NCI-H345 treated with DMSO at 0.1 percent for 48 hours (cell line): Measurements from ENCODE around the gene TRIM25.
"Not testable (repeated sequence)": the region's sequence is repeated elsewhere in the genome, so short reads cannot be mapped to it uniquely, and the experiment has no call there.

Experiments
- DNase-seq: peaks from one replicate; lab custom pipeline; 2025; ENCODE audit not compliant: unreplicated experiment; lab: John Stamatoyannopoulos, UW

Gene TRIM25, protein sequence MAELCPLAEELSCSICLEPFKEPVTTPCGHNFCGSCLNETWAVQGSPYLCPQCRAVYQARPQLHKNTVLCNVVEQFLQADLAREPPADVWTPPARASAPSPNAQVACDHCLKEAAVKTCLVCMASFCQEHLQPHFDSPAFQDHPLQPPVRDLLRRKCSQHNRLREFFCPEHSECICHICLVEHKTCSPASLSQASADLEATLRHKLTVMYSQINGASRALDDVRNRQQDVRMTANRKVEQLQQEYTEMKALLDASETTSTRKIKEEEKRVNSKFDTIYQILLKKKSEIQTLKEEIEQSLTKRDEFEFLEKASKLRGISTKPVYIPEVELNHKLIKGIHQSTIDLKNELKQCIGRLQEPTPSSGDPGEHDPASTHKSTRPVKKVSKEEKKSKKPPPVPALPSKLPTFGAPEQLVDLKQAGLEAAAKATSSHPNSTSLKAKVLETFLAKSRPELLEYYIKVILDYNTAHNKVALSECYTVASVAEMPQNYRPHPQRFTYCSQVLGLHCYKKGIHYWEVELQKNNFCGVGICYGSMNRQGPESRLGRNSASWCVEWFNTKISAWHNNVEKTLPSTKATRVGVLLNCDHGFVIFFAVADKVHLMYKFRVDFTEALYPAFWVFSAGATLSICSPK

DNA sequence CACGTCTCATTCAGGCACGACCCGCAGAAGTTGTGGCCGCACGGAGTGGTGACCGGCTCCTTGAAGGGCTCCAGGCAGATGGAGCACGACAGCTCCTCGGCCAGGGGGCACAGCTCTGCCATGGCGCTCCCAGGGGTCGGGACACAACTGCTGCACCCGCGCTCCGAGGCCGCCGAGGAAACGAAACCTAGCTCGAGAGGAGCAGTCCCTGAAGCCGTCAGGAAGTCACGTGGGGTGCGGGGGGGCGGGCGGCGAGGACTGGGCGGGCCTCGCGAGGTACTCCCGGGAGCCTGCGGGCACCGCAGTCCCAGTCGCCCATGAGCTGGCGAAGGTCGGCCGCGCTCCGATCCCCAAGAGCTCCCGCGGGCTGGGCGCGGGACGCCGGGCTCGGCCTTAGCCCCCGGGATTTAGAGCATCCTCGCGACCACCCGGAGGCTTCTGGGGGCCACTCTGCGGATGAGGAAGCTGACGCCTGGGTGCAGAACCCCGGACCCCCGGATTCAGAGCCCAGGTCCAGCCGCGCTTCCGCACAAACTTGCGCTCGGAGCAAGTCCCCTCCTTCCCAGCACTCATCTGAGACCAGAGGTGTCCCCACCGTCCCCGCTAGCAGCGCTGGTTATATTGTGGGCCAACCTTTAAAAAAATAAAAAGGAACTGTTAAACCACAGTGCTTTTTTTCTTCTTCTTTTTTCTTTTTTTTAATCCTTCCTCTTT lies at the start of gene TRIM25:
TSS of gene TRIM25 (minus strand) at position 183 of the 714 bp plus-strand sequence. CDS start at position 122, 61 bp downstream.
- DNase-seq: peak; percentile 64

DNA sequence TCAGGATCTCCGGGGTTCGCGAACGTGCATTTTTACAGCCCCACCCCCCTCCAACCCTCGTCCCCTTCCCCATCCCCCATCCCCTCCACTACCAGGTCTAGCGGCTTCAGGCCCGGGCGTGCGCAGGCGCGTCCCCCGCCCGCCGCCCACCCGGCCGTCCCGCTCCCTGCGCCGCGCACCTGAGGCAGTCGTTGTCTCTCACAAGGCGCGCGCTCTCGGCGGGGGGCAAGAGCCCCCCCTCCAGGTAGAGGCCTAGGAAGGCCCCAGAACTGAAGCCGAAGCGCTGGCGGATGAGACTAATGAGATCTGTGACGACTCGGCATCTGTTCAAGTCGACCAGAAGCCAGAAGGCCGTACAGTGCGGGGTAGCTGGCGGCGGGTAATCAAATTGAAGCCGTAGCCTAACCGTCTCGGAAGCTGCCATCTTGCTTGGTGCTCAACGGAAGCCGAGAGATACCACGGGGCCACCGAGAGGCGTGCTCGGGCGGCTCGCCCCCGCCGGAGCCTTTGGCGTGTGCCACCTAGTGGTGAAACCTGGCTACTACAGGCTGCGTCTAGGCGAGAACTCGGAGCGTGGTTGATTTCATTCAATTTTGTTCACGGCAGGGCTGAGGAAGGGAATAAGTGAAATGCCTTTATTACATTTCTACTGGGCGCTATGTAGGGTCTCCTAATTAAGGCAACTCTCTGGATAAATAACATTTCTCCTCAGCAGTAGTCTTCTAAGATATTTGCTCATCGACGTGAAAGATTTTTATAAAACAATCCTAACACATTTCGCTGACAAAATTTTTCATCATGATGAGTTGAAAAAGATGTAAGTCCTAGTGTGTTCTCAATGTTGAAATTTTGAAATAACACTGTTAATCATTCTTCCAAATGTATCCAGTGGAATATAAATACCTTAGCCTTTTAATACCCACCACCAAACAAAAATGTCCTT lies 47.0 kb upstream of the TRIM25 start, which contains the start of gene COIL:
TSS of gene COIL (minus strand) at position 455 of the 943 bp plus-strand sequence. CDS start at position 424, 31 bp downstream.
- peak; percentile 91 for DNase-seq

DNA sequence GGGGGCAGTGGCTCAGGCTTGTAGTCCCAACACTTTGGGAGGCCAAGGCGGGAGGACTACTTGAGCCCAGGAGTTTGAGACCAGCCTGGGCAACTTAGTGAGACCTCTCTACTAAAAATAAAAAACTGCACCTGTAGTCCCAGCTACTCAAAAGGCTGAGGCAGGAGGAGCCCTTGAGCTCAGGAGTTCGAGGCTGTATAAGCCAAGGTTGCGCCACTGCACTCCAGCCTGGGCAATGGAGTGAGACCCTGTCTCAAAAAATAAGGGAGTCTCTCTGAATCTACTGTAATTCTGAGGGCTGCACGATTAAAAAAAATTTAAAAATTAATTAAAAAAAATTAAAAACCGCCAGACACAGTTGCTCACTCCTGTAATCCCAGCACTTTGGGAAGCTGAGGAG lies 43.1 kb upstream of the TRIM25 start:
- DNase-seq: no peak

DNA sequence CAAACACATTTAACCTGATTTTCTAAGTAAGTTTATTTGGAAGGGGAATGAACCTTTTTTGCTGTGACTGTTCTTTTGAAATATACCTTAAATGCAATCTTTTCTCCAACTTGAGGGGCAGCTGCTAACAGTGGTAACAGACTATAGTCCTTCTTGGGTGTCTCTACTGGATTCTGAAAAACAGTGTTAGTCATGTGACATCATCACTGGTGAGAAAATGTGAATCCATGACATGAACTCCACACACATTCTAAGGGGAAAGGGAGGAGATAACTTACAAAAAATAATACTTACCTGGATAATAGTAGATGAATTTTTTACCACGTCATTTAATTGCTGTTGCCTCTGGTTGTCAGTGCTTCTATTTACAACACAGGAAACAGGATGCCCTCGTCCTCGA lies 35.7 kb upstream of the TRIM25 start:
- no peak for DNase-seq

DNA sequence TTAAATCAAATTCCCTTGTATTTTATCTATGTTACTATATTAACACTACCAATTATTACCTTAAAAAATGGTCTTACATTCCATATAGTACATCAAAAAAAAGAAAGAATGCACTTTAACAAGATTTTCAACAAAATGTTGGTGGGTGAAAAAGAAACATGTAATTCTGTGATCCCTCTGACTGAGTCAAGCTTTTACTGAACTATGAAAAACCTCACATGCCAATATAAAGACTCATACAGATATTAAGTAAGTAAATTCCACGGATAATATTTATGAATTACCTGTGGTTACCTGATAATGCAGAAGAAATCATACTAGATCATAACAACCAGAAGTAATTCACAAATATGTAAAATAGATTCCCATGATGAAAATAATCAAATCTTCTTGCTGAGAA lies 34.6 kb upstream of the TRIM25 start:
- no peak for DNase-seq

DNA sequence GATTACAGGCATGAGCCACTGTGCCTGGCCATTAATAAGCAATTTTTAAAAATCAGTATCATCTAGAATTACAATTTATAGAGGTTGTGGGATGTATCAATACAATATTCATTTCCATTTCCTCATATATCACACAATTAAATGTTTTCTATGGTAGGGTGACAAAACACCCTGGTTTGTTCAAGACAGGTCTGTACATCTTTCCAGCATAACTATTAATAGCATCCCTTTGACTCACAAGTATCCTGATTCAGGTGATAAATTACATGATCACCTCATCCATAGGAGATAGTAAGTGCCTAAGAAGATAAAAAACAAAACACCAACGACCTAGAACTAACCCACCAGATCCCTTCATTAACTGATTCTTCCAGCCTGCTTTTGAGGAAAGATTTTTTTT lies 33.9 kb upstream of the TRIM25 start:
- DNase-seq: no peak

DNA sequence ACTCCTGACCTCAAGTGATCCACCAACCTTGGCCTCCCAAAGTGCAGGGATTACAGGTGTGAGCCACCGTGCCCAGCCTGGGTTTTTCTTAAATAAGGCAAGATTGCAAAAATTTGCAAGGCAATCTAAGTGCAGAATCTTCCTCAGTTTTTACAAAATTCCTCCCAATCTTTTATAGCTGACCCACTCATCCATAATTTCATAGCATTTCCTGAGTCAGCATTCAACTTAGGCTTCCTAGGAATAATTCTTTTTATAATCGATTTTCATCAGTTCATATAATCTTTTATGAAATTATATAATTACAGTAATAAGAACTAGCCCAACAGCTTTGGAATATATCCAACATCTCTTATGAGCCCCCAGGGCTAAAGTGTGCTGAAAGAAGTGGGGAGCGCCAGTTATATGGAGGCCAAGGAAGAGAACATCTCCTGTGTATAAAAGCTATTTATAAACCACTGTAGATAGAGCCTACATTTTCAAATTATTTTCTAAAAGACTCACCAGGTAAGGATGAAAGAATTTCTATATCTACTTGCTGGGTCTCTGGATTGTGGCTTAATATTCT lies 32.2 kb upstream of the TRIM25 start:
- no peak for DNase-seq

DNA sequence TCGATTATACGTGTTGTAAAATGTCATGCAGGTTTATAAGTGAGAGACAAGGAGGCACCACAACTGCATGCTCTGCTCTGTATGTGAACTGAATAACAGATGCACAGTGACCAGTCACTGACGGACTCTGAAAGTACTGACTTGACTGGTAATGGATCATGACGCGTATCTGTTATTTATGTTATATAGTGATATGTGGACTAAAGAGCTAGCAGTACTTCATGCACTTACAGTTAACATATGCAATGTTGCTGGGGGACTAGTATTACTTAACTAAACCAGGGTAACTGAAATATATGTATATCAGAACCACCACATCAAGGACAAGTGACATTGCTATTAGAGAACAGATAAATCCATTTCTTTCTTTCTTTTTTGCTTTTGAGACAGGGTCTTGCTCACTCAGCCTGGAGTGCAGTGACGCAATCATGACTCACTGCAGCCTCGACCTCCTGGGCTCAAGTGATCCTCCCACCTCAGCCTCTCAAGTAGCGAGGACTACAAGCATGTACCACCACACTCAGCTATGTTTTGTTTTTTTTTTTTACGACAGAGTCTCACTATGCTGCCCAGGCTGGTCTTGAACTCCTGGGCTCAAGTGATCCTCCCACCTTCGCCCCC lies 29.8 kb upstream of the TRIM25 start:
- DNase-seq: no peak

DNA sequence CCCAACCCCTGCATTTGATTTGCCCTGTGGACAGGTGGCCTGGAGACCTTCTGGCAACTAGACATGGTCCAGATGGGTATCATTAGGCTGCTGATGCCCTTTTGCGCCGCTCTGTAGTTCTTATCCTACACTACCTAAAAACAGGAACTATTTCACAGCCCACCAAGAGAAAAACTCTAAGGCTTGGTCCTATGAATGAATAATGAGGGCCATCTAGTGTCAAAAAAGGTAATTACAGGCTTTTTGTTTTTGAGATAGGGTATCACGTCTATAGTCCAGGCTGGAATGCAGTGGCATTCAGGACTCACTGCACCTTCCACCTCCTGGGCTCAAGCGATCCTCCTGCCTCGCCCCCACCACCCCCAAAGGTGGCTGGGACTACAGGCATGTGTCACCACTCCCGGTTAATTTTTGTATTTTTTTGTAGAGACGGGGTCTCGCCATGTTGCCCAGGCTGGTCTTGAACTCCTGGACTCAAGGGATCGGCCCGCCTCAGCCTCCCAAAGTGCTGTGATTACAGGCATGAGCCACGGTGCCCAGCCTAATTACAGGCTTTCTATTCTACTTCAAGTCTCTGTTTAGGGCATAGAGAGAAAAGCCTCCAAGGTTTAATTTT lies 26.1 kb upstream of the TRIM25 start:
- peak; percentile 28 for DNase-seq

DNA sequence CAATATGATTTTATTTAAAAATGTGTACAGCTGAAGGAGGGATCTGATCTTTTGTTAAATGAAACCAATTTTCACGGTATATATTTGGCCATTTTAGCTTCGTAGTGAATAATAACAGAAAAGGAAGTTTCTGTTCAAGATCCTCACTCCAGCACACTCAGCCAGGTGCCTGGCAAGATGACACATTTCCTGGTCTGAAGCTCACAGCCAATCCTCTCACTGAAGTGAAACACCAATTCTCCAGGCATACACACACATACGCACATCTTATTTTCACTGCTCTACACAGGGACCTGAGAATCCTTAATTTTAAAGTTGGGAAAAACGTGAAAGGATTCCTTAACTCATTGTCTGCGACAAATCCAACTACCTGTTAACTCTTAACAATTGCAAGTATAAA lies 24.4 kb upstream of the TRIM25 start:
- DNase-seq: not testable (repeated sequence)

DNA sequence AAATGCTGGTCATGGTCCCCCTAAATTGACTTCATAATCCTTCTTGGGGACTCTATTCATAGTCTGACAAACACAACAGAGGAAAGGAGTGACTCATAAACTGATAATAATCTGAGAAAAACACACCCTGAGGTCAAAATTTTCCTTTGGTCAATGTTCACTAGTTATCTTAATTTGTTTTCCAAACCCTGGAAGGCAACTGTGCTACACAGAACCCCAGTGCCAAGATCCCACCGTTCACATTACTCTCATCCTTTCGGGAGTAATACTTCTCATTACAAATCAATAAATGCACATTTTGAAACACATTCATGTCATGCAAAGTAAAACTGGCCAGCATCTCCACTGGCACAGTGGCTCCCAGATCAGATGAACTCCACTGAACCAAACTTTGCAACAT lies 23.8 kb upstream of the TRIM25 start:
- no peak for DNase-seq

DNA sequence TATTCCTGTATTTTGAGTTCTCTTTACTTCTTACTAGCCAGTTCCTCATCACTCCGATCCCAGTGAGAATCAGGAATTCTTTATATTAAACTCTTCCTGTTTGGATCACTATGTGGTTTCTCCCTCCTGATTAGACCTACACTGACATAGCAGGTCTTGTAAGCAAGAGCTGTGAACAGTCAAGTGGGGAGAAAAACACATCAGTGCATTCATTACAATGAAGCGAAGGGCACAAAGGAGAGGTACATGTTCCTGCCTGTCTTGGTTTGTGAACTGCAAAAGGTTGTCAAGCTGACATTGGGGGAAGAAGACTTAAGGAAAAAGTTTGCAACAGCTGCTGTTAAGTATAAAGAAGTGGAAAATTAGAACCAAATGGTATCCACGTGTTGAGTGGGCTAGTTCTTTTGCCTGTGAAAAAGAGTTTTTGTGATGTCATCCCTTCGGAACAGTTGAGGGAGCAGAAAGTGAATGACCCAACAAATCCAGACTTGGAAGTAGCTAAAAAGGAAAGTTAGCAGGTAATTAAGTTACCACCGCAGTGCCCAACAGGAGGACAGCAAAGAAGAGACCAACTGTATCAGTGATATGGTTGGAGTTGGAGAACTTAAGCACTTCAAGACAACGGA lies 23.0 kb upstream of the TRIM25 start:
- DNase-seq: no peak

DNA sequence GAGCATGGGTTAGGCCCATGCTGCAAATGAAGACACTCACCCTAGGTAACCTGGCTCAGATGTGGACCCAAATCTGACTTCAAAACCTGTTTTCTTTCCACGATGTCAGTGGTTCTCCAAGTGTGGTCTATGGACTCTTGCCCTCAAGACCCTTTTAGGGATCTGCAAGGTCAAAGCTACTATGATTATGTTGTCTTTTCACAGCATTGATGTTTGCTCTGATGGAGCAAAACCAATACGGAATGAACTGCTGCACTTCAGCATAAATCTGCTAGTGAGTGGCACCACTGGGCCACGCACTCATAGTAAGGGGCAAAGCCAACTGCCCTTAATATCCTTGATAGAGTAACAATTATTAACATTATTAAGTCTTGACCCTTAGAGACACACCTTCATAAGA lies 21.6 kb upstream of the TRIM25 start:
- DNase-seq: no peak

DNA sequence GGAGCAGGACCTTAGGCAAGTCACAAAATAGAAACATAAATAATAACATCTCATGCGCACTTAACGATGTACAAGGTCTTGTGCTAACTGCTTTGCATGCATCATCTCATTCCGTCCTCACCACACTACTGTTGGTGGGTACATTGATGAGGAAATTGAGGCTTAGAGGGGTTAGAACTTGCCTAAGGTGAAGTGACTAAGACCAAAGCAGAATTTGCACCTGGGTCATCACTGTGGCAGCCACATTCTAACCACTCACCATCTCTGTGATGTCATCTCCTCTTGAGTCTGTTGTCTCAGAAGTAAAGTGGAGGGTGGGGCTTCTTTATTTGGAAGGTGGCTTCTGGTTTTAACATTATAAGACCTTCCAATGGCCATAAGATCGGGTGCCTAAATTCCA lies 20.4 kb upstream of the TRIM25 start:
- no peak for DNase-seq

DNA sequence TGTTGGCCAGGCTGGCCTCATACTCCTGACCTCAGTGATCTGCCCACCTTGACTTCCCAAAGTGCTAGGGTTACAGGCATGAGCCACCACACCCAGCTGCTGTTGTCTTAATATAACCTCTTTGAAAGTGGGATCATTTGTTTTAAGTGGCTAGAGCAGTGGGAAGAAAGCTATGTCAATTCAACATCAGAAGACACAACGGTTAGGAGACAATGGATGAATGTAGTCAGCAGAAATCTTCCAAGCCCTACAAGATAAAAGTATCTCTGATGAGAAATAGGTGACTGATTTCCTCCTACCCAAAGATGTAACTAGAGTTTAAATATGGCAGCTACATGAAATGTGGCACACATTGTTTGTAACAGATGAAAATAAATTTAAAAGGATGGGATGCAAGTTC lies 20.0 kb upstream of the TRIM25 start:
- DNase-seq: no peak

DNA sequence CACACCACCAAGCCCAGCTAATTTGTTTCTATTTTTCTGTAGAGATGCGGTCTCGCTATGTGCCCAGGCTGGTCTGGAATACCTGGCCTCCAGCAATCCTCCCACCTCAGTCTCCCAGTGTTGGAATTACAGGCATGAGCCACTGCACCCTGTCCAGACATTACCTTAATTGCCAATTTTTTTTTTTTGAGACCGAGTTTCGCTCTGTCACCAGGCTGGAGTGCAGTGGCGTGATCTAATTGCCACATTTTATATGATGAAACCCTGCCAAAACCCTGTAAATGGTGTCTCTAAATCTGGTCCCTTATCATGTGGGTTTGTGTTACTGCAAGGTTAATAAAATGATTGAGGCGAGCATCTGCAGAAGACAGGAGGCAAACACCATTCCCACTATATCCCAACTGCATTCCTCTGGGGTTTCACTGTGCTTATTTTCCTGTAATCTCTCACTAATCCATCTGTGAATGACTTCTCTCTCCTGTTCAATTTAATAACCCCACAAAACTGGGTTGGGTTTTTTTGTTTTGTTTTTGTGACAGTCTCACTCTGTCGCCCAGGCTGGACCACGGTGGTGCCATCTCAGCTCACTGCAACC lies 19.4 kb upstream of the TRIM25 start:
- no peak for DNase-seq

DNA sequence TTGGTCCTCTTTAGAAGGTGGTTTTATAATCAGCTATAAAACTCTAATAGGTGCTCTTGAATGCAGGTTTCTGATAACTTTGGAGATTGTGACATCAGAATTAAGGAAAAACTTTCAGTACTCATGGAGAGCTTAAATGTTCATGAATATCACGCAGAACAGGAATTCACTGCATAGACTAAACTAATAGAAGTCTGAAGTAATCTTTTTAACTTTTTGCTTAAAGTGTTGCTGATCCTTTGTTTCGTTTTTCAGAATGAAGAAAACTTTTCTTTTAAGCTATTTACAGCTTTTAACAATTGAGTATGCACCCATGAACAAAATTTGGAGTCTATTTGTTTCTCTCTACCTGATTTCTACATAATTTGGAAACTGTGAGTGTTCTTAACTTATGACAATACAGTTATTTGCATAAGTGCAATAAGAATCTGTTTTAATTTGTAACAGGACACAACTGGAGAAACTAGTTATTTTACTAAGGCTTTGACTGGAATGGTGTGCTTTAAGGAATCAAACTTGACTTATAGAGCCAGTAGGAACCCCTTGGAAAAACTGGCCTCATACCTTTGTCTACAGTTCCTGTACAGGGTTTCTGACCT lies 17.0 kb upstream of the TRIM25 start:
- no peak for DNase-seq

DNA sequence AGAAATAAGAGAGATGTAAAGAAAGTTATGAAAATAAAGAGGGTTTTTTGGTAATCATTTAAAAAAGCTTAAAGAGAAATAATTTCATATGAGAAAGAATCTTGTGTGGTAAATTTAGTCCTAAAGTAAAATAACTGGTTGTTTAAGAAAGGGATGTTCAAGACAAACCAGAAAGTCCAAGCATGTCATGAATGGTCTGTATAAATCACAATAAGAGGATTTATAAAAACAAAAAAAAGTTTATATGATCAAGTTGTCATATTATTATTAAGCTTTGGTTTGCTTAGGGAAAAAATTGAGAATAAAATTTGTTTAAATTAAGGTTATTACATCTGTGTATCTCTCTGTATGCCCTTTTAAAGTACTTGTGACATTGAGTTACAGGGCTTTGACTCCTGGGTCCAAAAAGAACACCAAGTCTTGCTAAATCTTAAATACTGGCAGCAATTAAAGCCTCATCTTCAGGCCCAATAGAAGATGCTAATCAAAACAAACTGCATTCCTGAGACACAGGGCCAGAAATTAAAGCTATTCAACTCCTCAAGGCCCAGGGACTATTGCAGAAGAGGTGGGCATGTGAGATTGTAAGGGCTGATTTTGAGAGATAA lies 15.6 kb upstream of the TRIM25 start:
- no peak for DNase-seq
